PC-3 (cell line): ENCODE measurements around the gene LIMA1. TPM values are rescaled to one million over a fixed set of nuclear protein-coding genes. Genes with fewer than 3 reads are reported as not detected.

Experiments
- ATAC-seq: fragments of 200-7000 bp; cut with Tn5 transposase; 2 replicates; pipeline ENCODE4 v1.9.1; 2020; ENCODE audit warnings: mild to moderate bottlenecking, moderate library complexity
- BruUV-seq: library from RNA; stranded (reverse); fragments of 400-500 nt; replicated peaks from 2 replicates; lab custom pipeline; 2021; lab: Mats Ljungman, UMichigan
- CTCF ChIA-PET: fragments of 300-600 bp; sonication (Branson Sonifier 250); formaldehyde crosslinking; loops from one replicate; lab custom pipeline; 2022; ENCODE audit warnings: antibody characterized with exemption; lab: Charles Lee
- POLR2A ChIA-PET: fragments of 300-600 bp; sonication (Branson Sonifier 250); formaldehyde crosslinking; loops from one replicate; lab custom pipeline; 2022; ENCODE audit warnings: antibody characterized with exemption; ENCODE audit not compliant: unreplicated experiment; lab: Charles Lee
- DNase-seq: peaks from one replicate; pipeline ENCODE4 v3.0.0-alpha.2; 2015
- H2AFZ ChIP-seq: fragments of 300-600 bp; sonication (generic); 2 replicates; pipeline ENCODE4 v1.6.0; 2016; ENCODE audit warnings: antibody characterized with exemption, low read length
- H3F3A ChIP-seq: fragments of 300-600 bp; sonication (generic); one replicate; pipeline ENCODE4 v1.6.0; 2017; ENCODE audit warnings: antibody characterized with exemption, low read length, control low read depth, mild to moderate bottlenecking; ENCODE audit not compliant: unreplicated experiment
- H3K27ac ChIP-seq: fragments of 300-600 bp; sonication (generic); 2 replicates; pipeline ENCODE4 v1.5.1; 2016; ENCODE audit warnings: mild to moderate bottlenecking, low read length
- H3K27me3 ChIP-seq: fragments of 300-600 bp; sonication (generic); 2 replicates; pipeline ENCODE4 v1.6.1; 2016; ENCODE audit warnings: low read length, mixed read lengths
- H3K36me3 ChIP-seq: fragments of 300-600 bp; sonication (generic); 2 replicates; pipeline ENCODE4 v1.6.1; 2016; ENCODE audit warnings: low read depth, mixed run types, low read length, mixed read lengths
- H3K4me1 ChIP-seq: fragments of 300-600 bp; sonication (generic); 2 replicates; pipeline ENCODE4 v1.5.1; 2016; ENCODE audit warnings: low read length; ENCODE audit not compliant: insufficient read depth
- H3K4me2 ChIP-seq: fragments of 300-600 bp; sonication (generic); 2 replicates; pipeline ENCODE4 v1.6.0; 2016; ENCODE audit warnings: low read length
- H3K4me3 ChIP-seq: fragments of 300-600 bp; sonication (generic); 2 replicates; pipeline ENCODE4 v1.5.1; 2016; ENCODE audit warnings: mild to moderate bottlenecking, low read length, mixed read lengths
- H3K79me2 ChIP-seq: fragments of 300-600 bp; sonication (generic); 2 replicates; pipeline ENCODE4 v1.6.1; 2017; ENCODE audit warnings: low read length, mixed read lengths
- H3K9ac ChIP-seq: fragments of 300-600 bp; sonication (generic); 2 replicates; pipeline ENCODE4 v1.6.0; 2016; ENCODE audit warnings: mild to moderate bottlenecking, low read length
- H3K9me2 ChIP-seq: fragments of 300-600 bp; sonication (generic); replicated peaks from 2 replicates; pipeline ENCODE4 v1.6.1; 2016; ENCODE audit warnings: mixed run types, low read length, mixed read lengths
- H3K9me3 ChIP-seq: fragments of 300-600 bp; sonication (generic); 2 replicates; pipeline ENCODE4 v1.6.1; 2016; ENCODE audit warnings: low read length, mixed read lengths
- H4K20me1 ChIP-seq: fragments of 300-600 bp; sonication (generic); 2 replicates; pipeline ENCODE4 v1.6.1; 2016; ENCODE audit warnings: low read length, mixed read lengths
- CTCF ChIP-seq: fragments of 300-600 bp; sonication (generic); conservative IDR thresholded peaks from 2 replicates; pipeline ENCODE4 v1.5.1; 2017; ENCODE audit warnings: antibody characterized with exemption, low read depth, mild to moderate bottlenecking, low read length
- EZH2 ChIP-seq: fragments of 300-600 bp; sonication (generic); IDR thresholded peaks from one replicate; pipeline ENCODE4 v1.6.1; 2017; ENCODE audit warnings: antibody characterized with exemption, mild to moderate bottlenecking, low read length; ENCODE audit not compliant: unreplicated experiment
- EZH2phosphoT487 ChIP-seq: fragments of 300-600 bp; sonication (generic); IDR thresholded peaks from 2 replicates; pipeline ENCODE4 v1.6.1; 2018; ENCODE audit warnings: mild to moderate bottlenecking, antibody characterized with exemption, low read length, borderline replicate concordance
- intact Hi-C: fragments of 100-400 bp; cut with micrococcal nuclease; formaldehyde crosslinking; loops from 2 replicates; pipeline ENCODE4 v1.9.0; 2023
- total RNA-seq: library from RNA; depleted of rRNA; stranded (reverse); fragments of >200 nt; gene quantifications from 2 replicates; pipeline ENCODE4 v1.2.3, GENCODE V29; 2014

The LIMA1 gene
- total RNA-seq, 1 experiment from 2014 or later: 45.1 TPM

- TF ChIP-seq CTCF (no peak), EZH2phosphoT487 (no peak), EZH2 (no peak)
- Histone ChIP-seq H3K4me1 (peaks cover 46% of the 10 kb centered on the region), H4K20me1 (no peaks in the 10 kb centered on the region), H3K4me2 (no peak overlapping the region), H2AFZ (no peak overlapping the region), H3K79me2 (peaks cover 34% of the 10 kb centered on the region), H3K9ac (no peak overlapping the region), H3F3A (peaks cover 3% of the 10 kb centered on the region), H3K36me3 (no peaks in the 10 kb centered on the region), H3K27me3 (no peaks in the 10 kb centered on the region), H3K9me3 (no peaks in the 10 kb centered on the region), H3K9me2 (no peaks in the 10 kb centered on the region), H3K27ac (no peak overlapping the region), H3K4me3 (no peak overlapping the region)
- no TSS peak for BruUV-seq
- no peak for ATAC-seq
- ChIA-PET CTCF (interaction anchor here (0.7 kb wide), 1 partner anchor 15 kb away, joined by 4 read pairs; no protein-coding TSS in a partner anchor), POLR2A (no interaction called here)
- peak; percentile 24 for DNase-seq
- intact Hi-C loops: no loop called here
Measured at GRCh38 chr12:50276912-50277671, 6.2 kb downstream of the LIMA1 start.

GRCh38 chr12:50276068-50276467 lies 7.3 kb downstream of the LIMA1 start:
- H3K4me2 ChIP-seq: no peak overlapping the region
- no TSS peak for BruUV-seq
- H3K27ac ChIP-seq: no peak overlapping the region
- H3F3A ChIP-seq: peaks cover 3% of the 10 kb centered on the region
- ChIA-PET POLR2A (no interaction called here), CTCF (no interaction called here)
- peaks cover 24% of the 10 kb centered on the region for H3K79me2 ChIP-seq
- no peak overlapping the region for H3K4me3 ChIP-seq
- no peak overlapping the region for H2AFZ ChIP-seq
- no peaks in the 10 kb centered on the region for H3K27me3 ChIP-seq
- intact Hi-C loops: no loop called here
- H4K20me1 ChIP-seq: no peaks in the 10 kb centered on the region
- H3K36me3 ChIP-seq: no peaks in the 10 kb centered on the region
- DNase-seq (no peak), ATAC-seq (no peak)
- TF ChIP-seq EZH2 (no peak), EZH2phosphoT487 (no peak), CTCF (no peak)
- H3K9me2 ChIP-seq: no peaks in the 10 kb centered on the region
- H3K4me1 ChIP-seq: peaks cover 36% of the 10 kb centered on the region
- no peaks in the 10 kb centered on the region for H3K9me3 ChIP-seq
- no peak overlapping the region for H3K9ac ChIP-seq

GRCh38 chr12:50275556-50275955 lies 7.8 kb downstream of the LIMA1 start:
- DNase-seq: no peak

More at GRCh38 chr12:50275556-50275955, 7.8 kb downstream of the LIMA1 start:
- TF ChIP-seq EZH2phosphoT487 (no peak), CTCF (no peak), EZH2 (no peak)
- intact Hi-C loops: no loop called here
- no peak for ATAC-seq
- H3K36me3 ChIP-seq: no peaks in the 10 kb centered on the region
- H3K27me3 ChIP-seq: no peaks in the 10 kb centered on the region
- POLR2A ChIA-PET: no interaction called here
- BruUV-seq: no TSS peak
- no peak overlapping the region for H3K4me2 ChIP-seq
- peaks cover 19% of the 10 kb centered on the region for H3K79me2 ChIP-seq
- H4K20me1 ChIP-seq: no peaks in the 10 kb centered on the region
- no peak overlapping the region for H3K4me3 ChIP-seq
- peaks cover 36% of the 10 kb centered on the region for H3K4me1 ChIP-seq
- H3K9me2 ChIP-seq: no peaks in the 10 kb centered on the region
- H3K9ac ChIP-seq: no peak overlapping the region
- 0 out of 2 replicates have a peak overlapping the region, but pooled peaks have one; percentile 11 for H3K27ac ChIP-seq
- no peaks in the 10 kb centered on the region for H3K9me3 ChIP-seq
- H3F3A ChIP-seq: peaks cover 3% of the 10 kb centered on the region
- CTCF ChIA-PET: no interaction called here
- H2AFZ ChIP-seq: no peak overlapping the region
